ENCODE data around the gene GMDS. TPM values are rescaled to one million over a fixed set of nuclear protein-coding genes. Genes with fewer than 3 reads are reported as not detected.

The GMDS gene
- total RNA-seq, 2 experiments from 2014 or later: 36.6 to 42.8 TPM

GRCh38 chr6:1657116-1657770 lies 588.2 kb downstream of the GMDS start:
- ChIA-PET CTCF (no interaction called here), POLR2A (no interaction called here)
- ATAC-seq: no peak
- H3K4me1 Mint-ChIP-seq (ENCODE audit: low read depth): no peaks in the 10 kb centered on the region
- intact Hi-C loops (cut with micrococcal nuclease): no loop called here
- no peak for TF ChIP-seq CTCF (IDR thresholded peaks at IDR 0.05)
- H3K27ac Mint-ChIP-seq: no peak overlapping the region
- no peaks in the 10 kb centered on the region for H3K36me3 Mint-ChIP-seq (ENCODE audit: low read depth)
- no peaks in the 10 kb centered on the region for H3K27me3 Mint-ChIP-seq
- DNase-seq: no peak
- no peak overlapping the region for H3K4me3 Mint-ChIP-seq
- H3K9me3 Mint-ChIP-seq: no peaks in the 10 kb centered on the region

GRCh38 chr6:1654054-1654453 lies 591.4 kb downstream of the GMDS start:
- ChIA-PET CTCF (interaction anchor here (0.6 kb wide), 1 partner anchor 124 kb away, joined by 3 read pairs; no protein-coding TSS in a partner anchor), POLR2A (no interaction called here)
- Mint-ChIP-seq H3K27me3 (no peaks in the 10 kb centered on the region), H3K27ac (no peak overlapping the region), H3K4me1 (ENCODE audit: low read depth) (no peaks in the 10 kb centered on the region), H3K4me3 (no peak overlapping the region), H3K9me3 (no peaks in the 10 kb centered on the region), H3K36me3 (ENCODE audit: low read depth) (no peaks in the 10 kb centered on the region)
- intact Hi-C loops (cut with micrococcal nuclease): no loop called here
- no peak for ATAC-seq
- DNase-seq: no peak
- TF ChIP-seq CTCF (IDR thresholded peaks at IDR 0.05): no peak

GRCh38 chr6:1652842-1653241 lies 592.6 kb downstream of the GMDS start:
- no peak for DNase-seq
- intact Hi-C loops (cut with micrococcal nuclease): no loop called here
- Mint-ChIP-seq H3K4me1 (ENCODE audit: low read depth) (no peaks in the 10 kb centered on the region), H3K27ac (no peak overlapping the region), H3K9me3 (no peaks in the 10 kb centered on the region), H3K36me3 (ENCODE audit: low read depth) (no peaks in the 10 kb centered on the region), H3K27me3 (no peaks in the 10 kb centered on the region), H3K4me3 (no peak overlapping the region)
- ChIA-PET POLR2A (no interaction called here), CTCF (no interaction called here)
- TF ChIP-seq CTCF (IDR thresholded peaks at IDR 0.05): no peak
- no peak for ATAC-seq

- H3K27ac Mint-ChIP-seq: no peak overlapping the region
- TF ChIP-seq CTCF (IDR thresholded peaks at IDR 0.05): no peak
- intact Hi-C loops (cut with micrococcal nuclease): no loop called here
- DNase-seq: no peak
- POLR2A ChIA-PET: no interaction called here
- no peaks in the 10 kb centered on the region for H3K27me3 Mint-ChIP-seq
- CTCF ChIA-PET: no interaction called here
- no peaks in the 10 kb centered on the region for H3K36me3 Mint-ChIP-seq (ENCODE audit: low read depth)
- no peaks in the 10 kb centered on the region for H3K9me3 Mint-ChIP-seq
- ATAC-seq: no peak
- no peak overlapping the region for H3K4me3 Mint-ChIP-seq
- H3K4me1 Mint-ChIP-seq (ENCODE audit: low read depth): no peaks in the 10 kb centered on the region
Observed at GRCh38 chr6:1651362-1651761, 594.0 kb downstream of the GMDS start.

GRCh38 chr6:1645466-1646185 lies 599.8 kb downstream of the GMDS start:
- H3K36me3 Mint-ChIP-seq (ENCODE audit: low read depth): no peaks in the 10 kb centered on the region

More at GRCh38 chr6:1645466-1646185, 599.8 kb downstream of the GMDS start:
- Mint-ChIP-seq H3K9me3 (no peaks in the 10 kb centered on the region), H3K27me3 (no peaks in the 10 kb centered on the region), H3K27ac (no peak overlapping the region), H3K4me3 (no peak overlapping the region), H3K4me1 (ENCODE audit: low read depth) (no peaks in the 10 kb centered on the region)
- ATAC-seq (no peak), DNase-seq (no peak)
- TF ChIP-seq CTCF (IDR thresholded peaks at IDR 0.05): no peak
- CTCF ChIA-PET: no interaction called here
- POLR2A ChIA-PET: no interaction called here
- intact Hi-C loops (cut with micrococcal nuclease): no loop called here
